Measurements from ENCODE around the gene UTP18.
"Not testable (repeated sequence)": the region's sequence is repeated elsewhere in the genome, so short reads cannot be mapped to it uniquely, and the experiment has no call there.

The UTP18 gene

GRCh38 chr17:51260237-51261023, at the start of gene UTP18:
Gene UTP18, plus strand, starts transcription at chr17:51260546. Its CDS starts 39 bp downstream, at chr17:51260585.
- DNase-seq (ENCODE audit: low spot score) = peak; percentile 96

DNA sequence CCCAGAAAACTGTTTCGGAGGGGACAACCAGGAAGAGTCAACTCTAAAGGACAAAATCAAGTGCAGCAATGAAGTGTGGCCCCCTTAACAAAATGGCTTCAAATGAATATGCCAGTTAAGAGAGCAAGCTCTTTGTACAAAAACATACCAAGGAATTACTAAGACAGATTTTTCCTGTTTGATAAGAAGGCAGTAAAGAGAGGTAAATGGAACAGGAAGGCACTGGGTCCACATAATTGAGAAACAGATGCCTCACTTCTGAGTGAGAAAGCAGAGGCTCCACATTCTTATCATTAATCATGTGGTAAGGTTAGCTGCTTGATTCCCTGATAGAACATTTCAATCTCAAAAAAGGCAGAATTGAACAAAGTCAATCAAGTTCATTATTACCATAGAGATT, 45.4 kb upstream of the UTP18 start:
- no peak for DNase-seq (ENCODE audit: low spot score)

GRCh38 chr17:51217946-51218345, 42.4 kb upstream of the UTP18 start:
- DNase-seq (ENCODE audit: low spot score) = no peak

- DNase-seq (ENCODE audit: low spot score) = no peak
Observed at GRCh38 chr17:51221322-51221721, 39.0 kb upstream of the UTP18 start.

- DNase-seq (ENCODE audit: low spot score) = no peak
Observed at GRCh38 chr17:51224402-51225262, 35.7 kb upstream of the UTP18 start.

DNA sequence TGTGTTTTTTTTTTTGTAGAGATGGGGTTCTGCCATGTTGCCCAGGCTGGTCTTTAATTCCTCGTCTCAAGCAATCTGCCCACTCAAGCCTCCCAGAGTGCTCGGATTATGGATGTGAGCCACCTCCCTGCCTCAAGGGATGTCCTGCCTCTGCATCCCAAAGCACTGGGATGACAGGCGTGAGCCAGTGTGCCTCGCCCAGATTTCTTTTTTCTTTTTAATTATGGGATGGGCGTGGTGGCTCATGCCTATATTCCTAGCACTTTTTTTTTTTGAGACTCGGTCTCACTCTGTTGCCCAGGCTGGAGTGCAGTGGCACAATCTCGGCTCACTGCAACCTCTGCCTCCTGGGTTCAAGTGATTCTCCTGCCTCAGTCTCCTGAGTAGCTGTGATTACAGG, 34.8 kb upstream of the UTP18 start:
- DNase-seq (ENCODE audit: low spot score) = not testable (repeated sequence)

DNA sequence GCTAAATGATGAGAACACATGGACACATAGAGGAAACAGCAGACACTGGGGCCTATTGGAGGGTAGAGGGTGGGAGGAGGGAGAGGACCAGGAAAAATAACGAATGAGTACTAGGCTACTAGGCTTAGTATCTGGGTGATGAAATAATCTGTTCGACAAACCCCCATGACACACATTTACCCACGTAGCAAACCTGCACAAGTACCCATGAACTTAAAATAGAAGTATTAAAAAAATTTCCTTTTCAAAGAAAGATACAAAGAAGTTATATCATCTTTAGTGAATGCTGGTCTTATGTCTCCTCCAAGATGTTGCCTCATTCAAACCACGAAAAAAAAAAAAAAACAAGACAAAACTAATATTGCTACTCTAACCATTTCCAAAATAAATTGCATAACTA, 32.2 kb upstream of the UTP18 start:
- no peak for DNase-seq (ENCODE audit: low spot score)

- DNase-seq (ENCODE audit: low spot score) = no peak
Observed at GRCh38 chr17:51229889-51230288, 30.5 kb upstream of the UTP18 start.

DNA sequence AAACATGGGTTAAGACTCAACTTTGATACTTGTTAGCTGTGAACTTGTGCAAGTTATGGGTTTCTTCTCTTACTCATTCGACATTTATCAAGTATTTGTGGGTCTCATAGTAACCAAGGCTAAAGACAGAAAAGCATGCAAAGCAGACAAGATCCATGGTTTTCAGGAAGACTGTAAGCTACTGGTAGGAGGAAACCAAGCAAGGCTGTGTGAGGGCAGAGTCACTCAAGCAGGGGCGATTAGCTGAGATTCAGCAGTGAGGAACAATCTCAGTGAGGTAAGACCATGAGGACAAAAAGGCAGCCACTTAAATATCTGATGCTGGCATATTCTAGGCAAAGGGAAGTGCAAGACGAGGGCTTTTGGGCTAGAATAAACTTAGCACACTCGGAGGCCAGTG, 30.0 kb upstream of the UTP18 start:
- DNase-seq (ENCODE audit: low spot score) = no peak

- DNase-seq (ENCODE audit: low spot score) = no peak
Observed at GRCh38 chr17:51231999-51232398, 28.3 kb upstream of the UTP18 start.

GRCh38 chr17:51234162-51234561, 26.2 kb upstream of the UTP18 start:
- no peak for DNase-seq (ENCODE audit: low spot score)

GRCh38 chr17:51238255-51238887, 22.0 kb upstream of the UTP18 start:
- no peak for DNase-seq (ENCODE audit: low spot score)

GRCh38 chr17:51240275-51240674, 20.1 kb upstream of the UTP18 start:
- DNase-seq (ENCODE audit: low spot score) = no peak

DNA sequence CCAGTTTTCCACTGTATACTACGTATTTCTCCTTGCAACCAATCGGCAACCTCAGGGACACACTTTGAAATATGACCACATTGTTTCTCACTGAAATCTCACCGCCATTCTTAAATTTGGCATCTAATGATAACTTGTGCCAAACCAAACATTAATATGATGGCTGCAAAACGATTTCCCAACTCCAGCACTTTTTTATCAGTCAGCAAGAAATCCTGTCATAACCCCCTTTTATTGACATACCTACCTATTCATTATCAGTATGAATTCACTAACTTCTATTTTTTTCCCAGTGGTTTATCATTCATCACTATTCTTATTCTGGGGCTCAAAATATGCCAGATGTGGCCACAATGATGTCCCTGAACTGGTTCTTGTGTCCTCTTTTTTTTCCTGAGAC, 16.3 kb upstream of the UTP18 start:
- no peak for DNase-seq (ENCODE audit: low spot score)

GRCh38 chr17:51245535-51245934, 14.8 kb upstream of the UTP18 start:
- DNase-seq (ENCODE audit: low spot score) = no peak

DNA sequence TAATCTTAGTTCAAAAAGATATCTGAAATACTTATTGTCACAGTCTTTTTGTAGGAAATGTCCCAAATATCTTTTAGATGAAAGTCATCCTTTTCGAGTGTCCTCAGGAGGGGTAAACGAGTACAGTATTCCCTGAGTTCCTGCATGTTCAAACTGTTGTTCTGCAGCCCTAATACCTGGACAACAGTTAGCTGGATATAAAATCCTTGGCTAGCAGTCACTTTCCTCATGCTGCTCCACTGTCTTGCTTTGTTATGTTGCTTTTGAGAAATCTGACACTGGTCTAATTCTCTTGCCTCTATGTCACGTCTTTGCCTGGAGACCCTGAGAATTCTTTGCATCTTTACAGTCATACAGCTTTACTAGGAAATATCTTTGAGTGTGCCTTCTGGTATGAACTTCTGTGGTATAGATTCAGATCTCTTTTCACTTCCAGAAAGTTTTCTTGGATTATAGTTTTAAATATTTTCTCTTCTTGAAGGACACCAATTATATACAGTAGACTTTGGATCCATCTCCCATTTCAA, 10.0 kb upstream of the UTP18 start:
- DNase-seq (ENCODE audit: low spot score) = no peak

GRCh38 chr17:51251010-51251409, 9.3 kb upstream of the UTP18 start:
- DNase-seq (ENCODE audit: low spot score) = no peak

- DNase-seq (ENCODE audit: low spot score) = no peak
Observed at GRCh38 chr17:51255673-51256072, 4.7 kb upstream of the UTP18 start.

DNA sequence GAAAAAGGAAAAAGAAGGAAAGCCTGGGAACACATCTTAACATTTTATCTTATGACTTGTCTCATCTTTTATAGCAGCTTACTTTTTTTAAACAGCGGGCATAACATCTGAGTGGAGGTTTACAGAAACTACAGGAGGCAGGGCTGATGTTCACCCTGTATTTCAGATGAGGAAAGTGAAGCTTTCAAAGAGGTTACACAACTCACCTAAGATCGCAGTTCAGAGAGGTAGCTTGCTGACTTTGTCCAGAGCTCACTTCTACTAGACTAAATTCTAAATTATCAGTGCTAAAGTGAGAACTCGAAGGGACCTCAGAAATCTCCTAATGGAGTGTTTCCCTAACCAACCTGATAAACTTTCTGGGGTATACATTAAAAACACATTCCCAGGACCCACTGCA, 4.2 kb upstream of the UTP18 start:
- DNase-seq (ENCODE audit: low spot score) = no peak

DNA sequence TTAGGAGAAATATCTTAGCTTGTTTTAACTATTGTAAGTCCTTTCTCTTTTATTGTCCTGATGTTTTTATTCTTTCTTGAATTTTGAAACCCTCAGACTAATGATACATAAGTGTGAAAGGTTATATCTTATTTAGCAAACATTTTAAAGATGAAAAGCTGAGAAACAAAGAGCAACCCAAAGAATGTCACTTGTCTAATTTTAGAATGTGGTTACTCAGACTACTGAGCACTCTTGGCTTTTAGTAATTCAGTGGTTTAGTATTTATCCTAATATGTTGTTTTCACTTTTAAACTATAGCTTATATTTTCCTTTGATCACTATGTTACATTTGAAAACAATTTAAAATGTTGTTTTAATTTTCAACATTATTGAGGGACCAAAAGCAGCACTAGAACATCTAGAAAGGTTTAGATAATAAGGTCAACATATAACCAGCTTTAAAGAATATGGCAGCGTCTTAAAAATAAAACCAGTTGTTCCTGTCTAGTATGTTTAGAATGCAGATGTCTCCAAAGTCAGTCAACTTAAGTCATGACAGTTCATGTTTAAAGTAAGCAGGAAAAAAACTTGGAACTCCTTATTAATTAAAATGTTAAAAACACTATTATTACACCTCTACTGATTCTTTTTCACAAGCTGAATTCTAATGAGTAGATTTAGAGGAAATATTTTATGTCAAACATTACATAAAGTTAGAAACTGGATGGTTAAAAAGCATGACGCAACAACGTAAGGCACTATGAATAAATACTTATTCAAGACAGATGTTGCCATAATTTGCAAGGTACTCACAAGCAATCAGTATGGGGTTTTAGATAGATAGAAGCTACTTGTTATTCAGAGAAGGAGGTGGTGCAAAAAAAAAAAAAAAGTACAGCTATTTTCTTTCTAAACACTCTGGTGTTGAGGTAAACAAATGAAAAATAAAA, 2.9 kb upstream of the UTP18 start:
- no peak for DNase-seq (ENCODE audit: low spot score)

All from globus pallidus (tissue), 1 donor.